Measurements from ENCODE around the gene MAP1B. TPM values are rescaled to one million over a fixed set of nuclear protein-coding genes. Genes with fewer than 3 reads are reported as not detected.

The MAP1B gene
- total RNA-seq, 1 donor from 2014 or later: 20.5 TPM

GRCh38 chr5:72234265-72234700 is 127.0 kb downstream of the MAP1B start:
- ATAC-seq (peak; percentile 42), DNase-seq (no peak)
- Histone ChIP-seq H3K4me3 (no peak overlapping the region), H3K4me1 (peaks cover 10% of the 10 kb centered on the region), H3K36me3 (peaks cover 30% of the 10 kb centered on the region), H3K27ac (no peak overlapping the region), H3K27me3 (no peaks in the 10 kb centered on the region), H3K9me3 (no peaks in the 10 kb centered on the region)
- TF ChIP-seq, protein P1, sequence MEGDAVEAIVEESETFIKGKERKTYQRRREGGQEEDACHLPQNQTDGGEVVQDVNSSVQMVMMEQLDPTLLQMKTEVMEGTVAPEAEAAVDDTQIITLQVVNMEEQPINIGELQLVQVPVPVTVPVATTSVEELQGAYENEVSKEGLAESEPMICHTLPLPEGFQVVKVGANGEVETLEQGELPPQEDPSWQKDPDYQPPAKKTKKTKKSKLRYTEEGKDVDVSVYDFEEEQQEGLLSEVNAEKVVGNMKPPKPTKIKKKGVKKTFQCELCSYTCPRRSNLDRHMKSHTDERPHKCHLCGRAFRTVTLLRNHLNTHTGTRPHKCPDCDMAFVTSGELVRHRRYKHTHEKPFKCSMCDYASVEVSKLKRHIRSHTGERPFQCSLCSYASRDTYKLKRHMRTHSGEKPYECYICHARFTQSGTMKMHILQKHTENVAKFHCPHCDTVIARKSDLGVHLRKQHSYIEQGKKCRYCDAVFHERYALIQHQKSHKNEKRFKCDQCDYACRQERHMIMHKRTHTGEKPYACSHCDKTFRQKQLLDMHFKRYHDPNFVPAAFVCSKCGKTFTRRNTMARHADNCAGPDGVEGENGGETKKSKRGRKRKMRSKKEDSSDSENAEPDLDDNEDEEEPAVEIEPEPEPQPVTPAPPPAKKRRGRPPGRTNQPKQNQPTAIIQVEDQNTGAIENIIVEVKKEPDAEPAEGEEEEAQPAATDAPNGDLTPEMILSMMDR (IDR thresholded peaks at IDR 0.05): no peak
- intact Hi-C loops (cut with DNase I): no loop called here

GRCh38 chr5:72234868-72235267 is 127.6 kb downstream of the MAP1B start:
- peaks cover 30% of the 10 kb centered on the region for H3K36me3 ChIP-seq
- ATAC-seq: no peak
- intact Hi-C loops (cut with DNase I): no loop called here

GRCh38 chr5:72235725-72236124 is 128.4 kb downstream of the MAP1B start:
- DNase-seq (no peak), ATAC-seq (no peak)
- intact Hi-C loops (cut with DNase I): no loop called here
- Histone ChIP-seq H3K27ac (no peak overlapping the region), H3K9me3 (no peaks in the 10 kb centered on the region), H3K4me1 (peaks cover 10% of the 10 kb centered on the region), H3K27me3 (no peaks in the 10 kb centered on the region), H3K4me3 (no peak overlapping the region), H3K36me3 (peaks cover 30% of the 10 kb centered on the region)
- TF ChIP-seq, protein P1 (IDR thresholded peaks at IDR 0.05): no peak

More at GRCh38 chr5:72234868-72235267, 127.6 kb downstream of the MAP1B start:
- H3K4me1 ChIP-seq: peaks cover 10% of the 10 kb centered on the region
- H3K9me3 ChIP-seq: no peaks in the 10 kb centered on the region
- H3K27me3 ChIP-seq: no peaks in the 10 kb centered on the region
- no peak overlapping the region for H3K4me3 ChIP-seq
- H3K27ac ChIP-seq: no peak overlapping the region
- TF ChIP-seq, protein P1 (IDR thresholded peaks at IDR 0.05): no peak
- DNase-seq: no peak

GRCh38 chr5:72237415-72237814 is 130.1 kb downstream of the MAP1B start:
- TF ChIP-seq, protein P1 (IDR thresholded peaks at IDR 0.05): no peak
- Histone ChIP-seq H3K9me3 (no peaks in the 10 kb centered on the region), H3K27me3 (no peaks in the 10 kb centered on the region), H3K36me3 (peaks cover 19% of the 10 kb centered on the region), H3K4me1 (peaks cover 6% of the 10 kb centered on the region), H3K4me3 (no peak overlapping the region), H3K27ac (no peak overlapping the region)
- ATAC-seq (no peak), DNase-seq (no peak)
- intact Hi-C loops (cut with DNase I): no loop called here

GRCh38 chr5:72237879-72238278 is 130.6 kb downstream of the MAP1B start:
- ATAC-seq (no peak), DNase-seq (no peak)
- Histone ChIP-seq H3K36me3 (peaks cover 16% of the 10 kb centered on the region), H3K27ac (no peak overlapping the region), H3K4me3 (no peak overlapping the region), H3K4me1 (peaks cover 5% of the 10 kb centered on the region), H3K27me3 (no peaks in the 10 kb centered on the region), H3K9me3 (no peaks in the 10 kb centered on the region)
- TF ChIP-seq, protein P1 (IDR thresholded peaks at IDR 0.05): no peak
- intact Hi-C loops (cut with DNase I): no loop called here

Measured in upper lobe of right lung (tissue), 1 donor.